OCI-LY7 (cell line): ENCODE data around the gene RASGRP4.

Experiments
- EZH2phosphoT487 ChIP-seq: fragments of 200-600 bp; sonication (generic); IDR thresholded peaks from 2 replicates; pipeline ENCODE4 v1.6.1; 2018; ENCODE audit warnings: low read depth, borderline replicate concordance, mild to moderate bottlenecking, mixed run types, antibody characterized with exemption, low read length, moderate library complexity, mixed read lengths
- TF ChIP-seq, protein P1 (sequence below): fragments of 200-600 bp; sonication (generic); conservative IDR thresholded peaks from 2 replicates; pipeline ENCODE4 v1.5.1; 2014; ENCODE audit warnings: mild to moderate bottlenecking, antibody characterized with exemption, low read length, moderate library complexity, mixed read lengths

DNA sequence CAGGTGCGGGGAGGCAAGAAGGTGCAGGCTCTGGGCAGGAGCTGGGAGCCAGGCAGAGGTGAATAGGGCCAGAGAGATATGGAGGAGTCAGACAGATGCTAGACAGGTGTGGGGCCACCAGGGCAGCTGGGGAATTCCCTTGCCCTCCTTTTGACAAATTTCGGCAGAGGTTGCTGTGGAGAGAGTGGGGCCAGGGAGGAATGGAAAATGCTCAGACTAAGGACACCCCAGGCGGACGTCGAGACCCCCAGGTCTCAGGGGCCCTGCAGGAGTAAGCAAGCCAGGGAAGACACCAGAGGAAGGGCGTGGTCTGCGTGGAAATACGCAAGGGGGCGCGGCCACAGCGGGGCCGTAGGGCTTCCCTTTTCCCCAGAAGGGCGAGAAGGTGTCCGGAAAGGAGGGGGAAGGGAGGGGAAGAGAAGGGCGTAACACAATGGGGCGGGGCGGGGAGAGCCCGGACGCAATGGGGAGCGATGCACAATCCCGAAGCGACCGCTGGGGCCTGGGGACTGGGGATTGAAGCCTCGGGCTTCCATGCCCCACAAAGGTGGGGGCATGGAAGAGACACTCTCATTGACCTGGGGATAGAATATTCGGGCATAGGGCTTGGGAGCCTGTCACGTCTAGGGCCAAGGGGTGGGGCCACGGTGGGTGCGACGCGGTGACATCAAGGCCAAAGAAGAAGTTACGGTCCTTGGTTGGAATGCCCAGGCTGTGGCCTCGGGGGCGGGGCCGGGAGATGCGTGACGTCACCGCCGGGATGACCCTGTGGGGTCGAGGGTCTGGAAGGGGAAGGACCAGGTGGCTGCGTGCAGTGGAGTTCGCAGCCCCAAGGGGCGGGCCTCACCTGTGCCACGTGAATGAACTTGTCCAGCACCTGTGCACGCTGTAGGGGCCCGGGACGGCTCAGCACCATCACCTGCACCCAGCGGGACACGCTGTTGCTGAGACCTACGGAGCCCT is 8.2 kb downstream of the RASGRP4 start:
- TF ChIP-seq, protein P1, sequence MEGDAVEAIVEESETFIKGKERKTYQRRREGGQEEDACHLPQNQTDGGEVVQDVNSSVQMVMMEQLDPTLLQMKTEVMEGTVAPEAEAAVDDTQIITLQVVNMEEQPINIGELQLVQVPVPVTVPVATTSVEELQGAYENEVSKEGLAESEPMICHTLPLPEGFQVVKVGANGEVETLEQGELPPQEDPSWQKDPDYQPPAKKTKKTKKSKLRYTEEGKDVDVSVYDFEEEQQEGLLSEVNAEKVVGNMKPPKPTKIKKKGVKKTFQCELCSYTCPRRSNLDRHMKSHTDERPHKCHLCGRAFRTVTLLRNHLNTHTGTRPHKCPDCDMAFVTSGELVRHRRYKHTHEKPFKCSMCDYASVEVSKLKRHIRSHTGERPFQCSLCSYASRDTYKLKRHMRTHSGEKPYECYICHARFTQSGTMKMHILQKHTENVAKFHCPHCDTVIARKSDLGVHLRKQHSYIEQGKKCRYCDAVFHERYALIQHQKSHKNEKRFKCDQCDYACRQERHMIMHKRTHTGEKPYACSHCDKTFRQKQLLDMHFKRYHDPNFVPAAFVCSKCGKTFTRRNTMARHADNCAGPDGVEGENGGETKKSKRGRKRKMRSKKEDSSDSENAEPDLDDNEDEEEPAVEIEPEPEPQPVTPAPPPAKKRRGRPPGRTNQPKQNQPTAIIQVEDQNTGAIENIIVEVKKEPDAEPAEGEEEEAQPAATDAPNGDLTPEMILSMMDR = no peak
- TF ChIP-seq EZH2phosphoT487 = no peak
